Astrocyte of the cerebellum (primary cell): ENCODE measurements around the gene ZNF563.
"Not testable (repeated sequence)": the region's sequence is repeated elsewhere in the genome, so short reads cannot be mapped to it uniquely, and the experiment has no call there.

Experiments used
- DNase-seq: peaks from one replicate; pipeline ENCODE4 v3.0.0-alpha.2; 2011; ENCODE audit warnings: low read depth
- H3K4me3 ChIP-seq: 2 replicates; pipeline ENCODE4 v1.5.1; 2011; ENCODE audit warnings: mild to moderate bottlenecking, low read depth, low read length, moderate library complexity
- in situ Hi-C: cut with HindIII; loops from 2 replicates; pipeline ENCODE4 v1.10.0; 2017; ENCODE audit warnings: low sequenced_read_pairs
- TF ChIP-seq, protein P1 (sequence below): IDR thresholded peaks from 2 replicates; pipeline ENCODE4 v1.5.1; 2012; ENCODE audit warnings: low read length, low read depth, moderate library complexity, mild to moderate bottlenecking; ENCODE audit errors: missing control alignments

ZNF563 gene

DNA sequence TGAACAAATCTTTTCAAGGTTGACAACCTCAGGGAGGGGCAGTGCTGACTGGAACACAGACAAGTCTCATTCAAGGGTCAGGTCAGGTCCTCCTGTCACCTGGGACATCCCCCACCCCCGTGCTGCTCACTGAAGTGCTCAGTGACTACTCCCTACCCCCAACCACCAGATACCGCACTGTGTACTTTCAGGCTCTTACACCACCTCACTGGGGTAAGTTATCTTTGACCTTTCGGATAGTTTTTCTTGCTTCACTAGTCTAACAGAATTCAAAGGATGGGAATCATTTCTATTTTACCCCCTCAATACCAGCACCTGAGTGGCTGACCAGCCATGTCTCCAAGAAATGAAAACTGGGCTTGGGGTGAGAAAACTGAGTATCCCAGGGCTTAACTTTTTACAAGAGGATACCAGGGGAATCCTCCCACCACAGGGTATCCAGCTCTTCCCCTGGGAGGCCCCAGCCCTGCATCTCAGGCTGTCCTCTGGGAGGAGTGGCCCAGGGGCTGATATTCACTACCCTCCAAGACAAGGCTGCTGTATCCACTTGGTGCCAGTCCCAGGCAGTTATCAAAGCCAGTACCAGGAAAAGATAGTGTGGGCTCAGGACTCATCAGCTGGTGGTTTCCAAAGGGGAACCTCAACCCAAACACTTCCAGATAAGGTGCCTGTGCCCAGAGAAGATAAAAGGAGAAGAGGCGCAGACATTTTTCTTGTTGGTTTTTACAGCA lies 2.1 kb downstream of the ZNF563 start:
- DNase-seq = no peak
- in situ Hi-C loops = no loop called here
- TF ChIP-seq, protein P1, sequence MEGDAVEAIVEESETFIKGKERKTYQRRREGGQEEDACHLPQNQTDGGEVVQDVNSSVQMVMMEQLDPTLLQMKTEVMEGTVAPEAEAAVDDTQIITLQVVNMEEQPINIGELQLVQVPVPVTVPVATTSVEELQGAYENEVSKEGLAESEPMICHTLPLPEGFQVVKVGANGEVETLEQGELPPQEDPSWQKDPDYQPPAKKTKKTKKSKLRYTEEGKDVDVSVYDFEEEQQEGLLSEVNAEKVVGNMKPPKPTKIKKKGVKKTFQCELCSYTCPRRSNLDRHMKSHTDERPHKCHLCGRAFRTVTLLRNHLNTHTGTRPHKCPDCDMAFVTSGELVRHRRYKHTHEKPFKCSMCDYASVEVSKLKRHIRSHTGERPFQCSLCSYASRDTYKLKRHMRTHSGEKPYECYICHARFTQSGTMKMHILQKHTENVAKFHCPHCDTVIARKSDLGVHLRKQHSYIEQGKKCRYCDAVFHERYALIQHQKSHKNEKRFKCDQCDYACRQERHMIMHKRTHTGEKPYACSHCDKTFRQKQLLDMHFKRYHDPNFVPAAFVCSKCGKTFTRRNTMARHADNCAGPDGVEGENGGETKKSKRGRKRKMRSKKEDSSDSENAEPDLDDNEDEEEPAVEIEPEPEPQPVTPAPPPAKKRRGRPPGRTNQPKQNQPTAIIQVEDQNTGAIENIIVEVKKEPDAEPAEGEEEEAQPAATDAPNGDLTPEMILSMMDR = no peak
- no peak overlapping the region for H3K4me3 ChIP-seq

DNA sequence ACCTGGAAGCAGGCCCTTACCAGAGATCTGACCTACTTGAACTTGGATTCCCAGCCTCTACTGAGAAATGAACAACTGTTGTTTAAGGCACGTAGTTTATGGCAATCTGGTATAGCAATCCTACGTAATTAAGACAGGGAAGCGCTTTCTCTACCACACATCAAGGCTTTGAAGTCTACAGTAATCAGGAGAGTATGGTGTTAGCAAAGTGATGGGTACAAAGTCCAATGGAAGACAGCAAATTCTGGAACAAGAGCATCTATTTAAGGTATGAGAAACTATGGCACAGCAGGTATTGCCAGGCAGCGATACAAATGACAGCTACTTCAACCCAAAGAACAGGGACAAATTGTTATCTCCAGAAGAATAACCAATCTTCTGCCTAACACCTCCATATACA lies 3.1 kb downstream of the ZNF563 start:
- in situ Hi-C loops = no loop called here
- TF ChIP-seq, protein P1 = no peak
- DNase-seq = no peak
- H3K4me3 ChIP-seq = no peak overlapping the region

DNA sequence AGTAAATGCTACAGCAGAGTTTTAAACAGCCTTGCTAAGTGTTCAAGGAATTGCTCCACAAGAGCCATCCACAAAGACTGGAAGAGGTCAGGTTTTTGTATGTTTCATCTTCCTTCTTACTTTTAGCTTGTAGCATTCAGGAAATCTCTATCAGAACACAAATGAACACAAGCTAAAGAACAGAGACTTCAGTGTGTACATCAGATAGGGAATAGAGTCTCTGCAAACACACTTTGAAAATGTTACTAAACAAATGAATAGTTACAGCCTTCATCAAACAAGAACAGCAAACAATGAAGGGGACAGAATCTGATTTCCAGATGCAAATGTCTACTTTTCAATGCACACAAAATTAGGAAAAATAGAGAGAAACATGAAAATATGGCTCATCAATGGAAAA lies 7.7 kb downstream of the ZNF563 start:
- DNase-seq = no peak
- in situ Hi-C loops = no loop called here
- H3K4me3 ChIP-seq = no peak overlapping the region
- TF ChIP-seq, protein P1 = no peak

DNA sequence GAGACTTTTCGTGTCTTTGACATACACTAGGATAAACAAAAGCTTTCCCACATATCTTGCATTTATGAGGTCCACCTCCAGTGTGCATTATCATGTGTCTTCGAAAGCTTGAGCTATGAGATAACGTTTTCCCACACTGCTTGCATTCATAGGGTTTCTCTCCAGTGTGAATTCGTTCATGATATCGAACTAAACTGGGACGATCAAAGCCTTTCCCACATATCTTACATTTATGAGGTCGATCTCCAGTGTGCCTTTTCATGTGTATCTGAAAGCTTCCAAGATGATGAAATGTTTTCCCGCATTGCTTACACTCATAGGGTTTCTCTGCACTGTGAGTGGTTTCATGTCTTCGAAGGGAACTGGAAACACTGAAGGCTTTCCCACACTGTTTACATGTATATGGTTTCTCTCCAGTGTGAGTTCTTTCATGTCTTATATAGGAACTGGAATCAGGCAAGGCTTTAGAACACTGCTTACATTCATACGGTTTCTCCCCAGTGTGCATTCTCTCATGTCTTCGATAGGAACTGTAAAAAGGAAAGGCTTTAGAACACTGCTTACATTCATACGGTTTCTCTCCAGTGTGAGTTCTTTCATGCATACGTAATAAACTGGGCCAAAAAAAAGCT lies 14.5 kb downstream of the ZNF563 start:
- in situ Hi-C loops = no loop called here

DNA sequence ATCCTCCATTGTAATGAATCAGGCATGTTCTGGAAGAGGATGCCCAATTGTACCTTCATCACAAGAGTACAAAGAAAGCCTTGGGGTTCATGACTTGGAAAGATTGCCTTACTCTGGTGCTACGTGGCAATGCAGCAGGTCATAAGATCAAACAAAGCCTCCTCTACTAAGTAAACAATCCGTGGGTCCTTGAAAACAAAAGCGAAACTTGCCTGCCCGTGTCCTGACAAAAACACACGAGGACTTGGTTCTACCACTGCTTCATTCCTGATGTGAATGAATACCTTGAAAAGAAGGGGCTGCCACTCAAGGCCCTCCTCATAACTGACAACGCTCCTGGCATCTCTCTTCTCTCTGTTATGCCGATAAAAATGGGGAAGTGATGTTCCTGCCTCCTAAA lies 18.9 kb downstream of the ZNF563 start:
- in situ Hi-C loops = no loop called here
- TF ChIP-seq, protein P1 = no peak
- DNase-seq = no peak
- no peak overlapping the region for H3K4me3 ChIP-seq

More for the DNA sequence above, 14.5 kb downstream of the ZNF563 start:
- no peak for DNase-seq
- TF ChIP-seq, protein P1 = no peak
- no peak overlapping the region for H3K4me3 ChIP-seq

DNA sequence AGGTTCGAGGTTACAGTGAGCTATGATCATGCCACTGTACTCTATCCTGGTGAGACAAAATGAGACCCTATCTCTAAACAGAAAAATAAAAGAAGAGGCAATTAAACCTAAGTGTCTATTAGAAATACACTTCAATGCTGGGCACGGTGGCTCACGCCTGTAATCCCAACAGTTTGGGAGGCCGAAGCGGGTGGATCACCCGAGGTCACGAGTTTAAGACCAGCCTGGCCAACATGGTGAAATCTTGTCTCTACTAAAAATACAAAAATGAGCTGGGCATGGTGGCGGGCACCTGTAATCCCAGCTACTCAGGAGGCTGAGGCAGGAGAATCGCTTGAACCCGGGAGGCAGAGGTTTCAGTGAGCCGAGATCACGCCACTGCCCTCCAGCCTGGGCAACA lies 24.5 kb downstream of the ZNF563 start:
- H3K4me3 ChIP-seq, DNase-seq, in situ Hi-C loops: not testable (repeated sequence)

DNA sequence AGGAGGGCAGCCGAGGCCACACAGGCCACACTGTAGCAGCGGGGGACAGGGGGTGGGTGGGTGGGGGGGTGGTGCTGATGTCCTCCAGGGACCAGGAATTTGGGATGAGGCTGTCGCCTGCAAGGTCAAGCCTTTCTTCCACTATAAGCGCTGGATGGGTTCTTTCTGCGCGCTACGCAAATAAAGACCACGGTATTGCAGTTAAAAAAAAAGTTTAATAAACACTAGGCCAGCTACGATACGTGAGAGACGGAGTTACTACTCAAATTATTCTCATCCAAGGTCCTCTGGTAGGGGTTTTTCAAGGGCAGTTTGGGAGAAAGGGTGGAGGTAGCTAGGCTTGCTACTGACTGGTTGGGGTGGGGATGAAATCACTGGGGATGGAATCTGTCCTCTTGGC lies 38.2 kb downstream of the ZNF563 start:
- TF ChIP-seq, protein P1 = no peak
- in situ Hi-C loops = no loop called here
- H3K4me3 ChIP-seq = peak overlapping the region; percentile 97
- no peak for DNase-seq
